BJ (cell line): ENCODE measurements around the gene SIRT2. TPM values are rescaled to one million over a fixed set of nuclear protein-coding genes. Genes with fewer than 3 reads are reported as not detected.

Experiments used
- CTCF ChIA-PET: fragments of 350-600 bp; formaldehyde crosslinking; extraction: SDS; loops from one replicate; lab custom pipeline; 2021; ENCODE audit warnings: antibody characterized with exemption, inconsistent platforms; lab: Yijun Ruan, JAX
- POLR2A ChIA-PET: fragments of 300-600 bp; sonication (Branson Sonifier 250); formaldehyde crosslinking; extraction: SDS; loops from one replicate; lab custom pipeline; 2021; ENCODE audit warnings: antibody characterized with exemption; lab: Charles Lee
- DNase-seq: peaks from one replicate; pipeline ENCODE4 v3.0.0-alpha.2; 2011; ENCODE audit warnings: low read depth
- H3K27me3 ChIP-seq: 2 replicates; pipeline ENCODE4 v1.6.0; 2011; ENCODE audit warnings: low read length; ENCODE audit not compliant: control insufficient read depth, insufficient read depth
- H3K36me3 ChIP-seq: 2 replicates; pipeline ENCODE4 v1.5.1; 2011; ENCODE audit warnings: low read length; ENCODE audit not compliant: control insufficient read depth, insufficient read depth
- H3K4me3 ChIP-seq: 2 replicates; pipeline ENCODE4 v1.5.1; 2011; ENCODE audit warnings: low read depth, mild to moderate bottlenecking, control low read depth, low read length
- CTCF ChIP-seq: IDR thresholded peaks from 2 replicates; pipeline ENCODE4 v1.5.1; 2011; ENCODE audit warnings: low read depth, mild to moderate bottlenecking, control low read depth, inconsistent platforms, low read length, moderate library complexity; ENCODE audit not compliant: insufficient read depth
- polyA plus RNA-seq: library from polyadenylated mRNA; depleted of rRNA; stranded (reverse); fragments of >200 nt; gene quantifications from 2 replicates; pipeline ENCODE4 v1.2.3, GENCODE V29; 2011

SIRT2 gene
- polyA plus RNA-seq, 1 experiment: 71.8 TPM

GRCh38 chr19:38841787-38842438 lies 57.5 kb downstream of the SIRT2 start:
- CTCF ChIA-PET: interaction anchor here (0.8 kb wide), 1 partner anchor 72 kb away, joined by 4 read pairs; no protein-coding TSS in a partner anchor
- POLR2A ChIA-PET: interaction anchor here (0.7 kb wide), 1 partner anchor 58 kb away, joined by 15 read pairs; the partner anchor contains the start of gene NFKBIB

GRCh38 chr19:38841180-38841766 lies 58.1 kb downstream of the SIRT2 start:
- Histone ChIP-seq H3K36me3 (peaks cover 69% of the 10 kb centered on the region), H3K4me3 (no peak overlapping the region), H3K27me3 (no peaks in the 10 kb centered on the region)
- CTCF ChIA-PET: no interaction called here
- DNase-seq: no peak
- POLR2A ChIA-PET: interaction anchor here (0.7 kb wide), 1 partner anchor 59 kb away, joined by 15 read pairs; the partner anchor contains the start of gene NFKBIB
- TF ChIP-seq CTCF: no peak

More at GRCh38 chr19:38841787-38842438, 57.5 kb downstream of the SIRT2 start:
- H3K36me3 ChIP-seq: peaks cover 67% of the 10 kb centered on the region
- no peak for TF ChIP-seq CTCF
- H3K27me3 ChIP-seq: no peaks in the 10 kb centered on the region
- no peak overlapping the region for H3K4me3 ChIP-seq
- no peak for DNase-seq

- no peak for TF ChIP-seq CTCF
- ChIA-PET CTCF (no interaction called here), POLR2A (no interaction called here)
- no peak for DNase-seq
- peaks cover 67% of the 10 kb centered on the region for H3K36me3 ChIP-seq
- no peaks in the 10 kb centered on the region for H3K27me3 ChIP-seq
- no peak overlapping the region for H3K4me3 ChIP-seq
These were observed 58.8 kb downstream of the SIRT2 start for GRCh38 chr19:38840583-38840968.

GRCh38 chr19:38839816-38840582 lies 59.4 kb downstream of the SIRT2 start:
- Histone ChIP-seq H3K4me3 (no peak overlapping the region), H3K27me3 (no peaks in the 10 kb centered on the region), H3K36me3 (peaks cover 64% of the 10 kb centered on the region)
- no peak for TF ChIP-seq CTCF
- POLR2A ChIA-PET: interaction anchor here (1.0 kb wide), 1 partner anchor 9 kb away, joined by 3 read pairs; no protein-coding TSS in a partner anchor
- CTCF ChIA-PET: no interaction called here
- DNase-seq: no peak
